Thyroid gland (tissue), 4 donors: ENCODE results near the gene PROB1. TPM values are rescaled to one million over a fixed set of nuclear protein-coding genes. Genes with fewer than 3 reads are reported as not detected.

Source experiments
- DNase-seq, 2 donors: peaks; one replicate each; pipeline ENCODE4 v3.0.0-alpha.2; 2019
- H3K27ac ChIP-seq, 3 donors: fragments of 200-600 bp; sonication (generic); 1 replicate in 2 of 3; 2 replicates in 1 of 3; pipeline ENCODE4 v1.5.1; 2016 to 2019; ENCODE audit warnings: mild to moderate bottlenecking in 1 of 3, moderate library complexity in 1 of 3
- H3K27me3 ChIP-seq: fragments of 200-600 bp; sonication (generic); one replicate; pipeline ENCODE4 v1.5.1; 2019
- H3K36me3 ChIP-seq, 2 donors: fragments of 200-600 bp; sonication (generic); one replicate each; pipeline ENCODE4 v1.5.1; 2016 to 2019
- H3K4me1 ChIP-seq, 2 donors: fragments of 200-600 bp; sonication (generic); one replicate each; pipeline ENCODE4 v1.5.1; 2017 to 2019
- H3K4me3 ChIP-seq, 3 donors: fragments of 200-600 bp; sonication (generic); replicated peaks in 1 of 3; 1 replicate in 2 of 3; 2 replicates in 1 of 3; pipeline ENCODE4 v1.5.1; 2016; ENCODE audit warnings: mild to moderate bottlenecking in 1 of 3
- H3K9me3 ChIP-seq: fragments of 200-600 bp; sonication (generic); one replicate; pipeline ENCODE4 v1.5.1; 2017
- CTCF ChIP-seq, 6 experiments: fragments of 200-600 bp in 3 of 6; fragments of 450-650 bp in 3 of 6; sonication (generic) in 3 of 6; IDR thresholded peaks; one replicate each; pipeline ENCODE4 v1.5.1; 2016 to 2019; ENCODE audit warnings: antibody characterized with exemption in 6 of 6, mild to moderate bottlenecking in 2 of 6, inconsistent platforms in 1 of 6, moderate library complexity in 1 of 6
- POLR2A ChIP-seq, 2 donors: fragments of 450-650 bp; IDR thresholded peaks; one replicate each; pipeline ENCODE4 v1.6.1; 2017; ENCODE audit warnings: antibody characterized with exemption in 2 of 2, mild to moderate bottlenecking in 2 of 2, moderate library complexity in 1 of 2
- WGBS, 2 donors: methylation state at CpG; one replicate each; pipeline ENCODE4 v1.1.5; 2017; 5-methylcytosine and 5-hydroxymethylcytosine counted together
- intact Hi-C: fragments of 100-400 bp; cut with DNase I; formaldehyde crosslinking; loops from one replicate; pipeline ENCODE4 v1.15.1; 2023
- total RNA-seq, 4 donors: library from RNA; depleted of rRNA; stranded (reverse); fragments of >200 nt; gene quantifications; one replicate each; pipeline ENCODE4 v1.2.3, GENCODE V29; 2016

PROB1 gene
- total RNA-seq, 4 donors from 2014 or later = 1.6 to 4.2 (median 1.9) TPM

GRCh38 chr5:139417214-139417613, 22.3 kb upstream of the PROB1 start:
- WGBS, 2 donors = 34 to 39% methylated on average over 4 of the region's 4 CpGs
- peak; percentile 79 to 83 for DNase-seq

GRCh38 chr5:139416651-139417050, 21.7 kb upstream of the PROB1 start:
- 80% methylated on average over 9 of the region's 9 CpGs for WGBS, 2 donors
- intact Hi-C loops = no loop called here

More at GRCh38 chr5:139417214-139417613, 22.3 kb upstream of the PROB1 start:
- H3K4me1 ChIP-seq = peaks cover 27 to 33% of the 10 kb centered on the region in 2 donors
- no peaks in the 10 kb centered on the region for H3K9me3 ChIP-seq
- H3K4me3 ChIP-seq = no peak overlapping the region
- H3K27ac ChIP-seq = peak overlapping the region; percentile 47 to 67 (median 54)
- no peaks in the 10 kb centered on the region for H3K27me3 ChIP-seq
- TF ChIP-seq CTCF (IDR thresholded peaks at IDR 0.05) (no peak), POLR2A (IDR thresholded peaks at IDR 0.05) (no peak)
- intact Hi-C loops = no loop called here
- H3K36me3 ChIP-seq = no peaks in the 10 kb centered on the region

GRCh38 chr5:139415869-139416268, 21.0 kb upstream of the PROB1 start:
- Histone ChIP-seq H3K27ac (peak overlapping the region; percentile 47 to 65 (median 56)), H3K9me3 (no peaks in the 10 kb centered on the region), H3K4me1 (peaks cover 27 to 33% of the 10 kb centered on the region in 2 donors), H3K36me3 (no peaks in the 10 kb centered on the region), H3K4me3 (no peak overlapping the region), H3K27me3 (no peaks in the 10 kb centered on the region)
- no peak for TF ChIP-seq POLR2A (IDR thresholded peaks at IDR 0.05)
- TF ChIP-seq CTCF (IDR thresholded peaks at IDR 0.05) = no peak
- intact Hi-C loops = no loop called here
- DNase-seq = no peak

More at GRCh38 chr5:139416651-139417050, 21.7 kb upstream of the PROB1 start:
- DNase-seq = peak in 1 of 2 donors; percentile 10
- H3K4me3 ChIP-seq = no peak overlapping the region
- H3K36me3 ChIP-seq = no peaks in the 10 kb centered on the region
- no peaks in the 10 kb centered on the region for H3K27me3 ChIP-seq
- no peaks in the 10 kb centered on the region for H3K9me3 ChIP-seq
- peaks cover 27 to 33% of the 10 kb centered on the region in 2 donors for H3K4me1 ChIP-seq
- no peak for TF ChIP-seq POLR2A (IDR thresholded peaks at IDR 0.05)
- no peak for TF ChIP-seq CTCF (IDR thresholded peaks at IDR 0.05)
- peak overlapping the region; percentile 47 to 67 (median 65) for H3K27ac ChIP-seq

GRCh38 chr5:139415221-139415861, 20.4 kb upstream of the PROB1 start:
- DNase-seq = peak in 1 of 2 donors; percentile 27
- H3K9me3 ChIP-seq = no peaks in the 10 kb centered on the region
- WGBS, 2 donors = 75 to 80% methylated on average over 6 to 7 of the region's 8 CpGs
- peak overlapping the region; percentile 47 to 65 (median 56) for H3K27ac ChIP-seq
- H3K27me3 ChIP-seq = no peaks in the 10 kb centered on the region
- H3K36me3 ChIP-seq = no peaks in the 10 kb centered on the region
- TF ChIP-seq CTCF (IDR thresholded peaks at IDR 0.05) (no peak), POLR2A (IDR thresholded peaks at IDR 0.05) (no peak)
- peaks cover 27 to 33% of the 10 kb centered on the region in 2 donors for H3K4me1 ChIP-seq
- intact Hi-C loops = no loop called here
- H3K4me3 ChIP-seq = no peak overlapping the region

- no peak for TF ChIP-seq POLR2A (IDR thresholded peaks at IDR 0.05)
- no peak for TF ChIP-seq CTCF (IDR thresholded peaks at IDR 0.05)
- H3K36me3 ChIP-seq = no peaks in the 10 kb centered on the region
- WGBS, 2 donors = 82 to 85% methylated on average over 9 of the region's 9 CpGs
- no peaks in the 10 kb centered on the region for H3K9me3 ChIP-seq
- intact Hi-C loops = no loop called here
- DNase-seq = no peak
- no peak overlapping the region for H3K4me3 ChIP-seq
- H3K27me3 ChIP-seq = no peaks in the 10 kb centered on the region
- peaks cover 27 to 33% of the 10 kb centered on the region in 2 donors for H3K4me1 ChIP-seq
- peak overlapping the region in 2 of 3 donors; percentile 43 to 47 for H3K27ac ChIP-seq
Observed at GRCh38 chr5:139414581-139415130, 19.8 kb upstream of the PROB1 start.
